ENCODE data around the gene CBX5.
"Not testable (repeated sequence)": the region's sequence is repeated elsewhere in the genome, so short reads cannot be mapped to it uniquely, and the experiment has no call there.

CBX5 gene

GRCh38 chr12:54287261-54288157 is 7.6 kb upstream of the CBX5 start:
- Histone ChIP-seq H3K4me1 (peaks cover 34 to 91% (median 72%) of the 10 kb centered on the region in 10 experiments), H3K27ac (peak overlapping the region in 9 of 11 experiments; percentile 11 to 79 (median 63); a peak in 15 of 22 replicates), H3K9ac (peak overlapping the region in 7 of 11 experiments; percentile 15 to 90 (median 26); a peak in 12 of 22 replicates), H3K36me3 (peaks cover 58 to 100% (median 91%) of the 10 kb centered on the region in 11 experiments), H3K4me2 (peak overlapping the region in 8 of 11 experiments; percentile 2 to 99 (median 97); a peak in 9 of 22 replicates), H3K9me3 (replicated peaks in 1 of 11) (no peaks in the 10 kb centered on the region), H3K27me3 (no peaks in the 10 kb centered on the region), H4K20me1 (peaks cover 59 to 100% (median 94%) of the 10 kb centered on the region in 11 experiments), H3K4me3 (no peak overlapping the region)
- no peak for TF ChIP-seq Cebpa-rat (IDR thresholded peaks at IDR 0.05)

GRCh38 chr12:54286042-54287030 is 6.4 kb upstream of the CBX5 start:
- H3K9me3 ChIP-seq (replicated peaks in 1 of 11): no peaks in the 10 kb centered on the region
- peaks cover 71 to 100% (median 94%) of the 10 kb centered on the region in 11 experiments for H4K20me1 ChIP-seq
- H3K4me2 ChIP-seq: peak overlapping the region; percentile 50 to 98 (median 97); a peak in 21 of 22 replicates

GRCh38 chr12:54285150-54286041 is 5.5 kb upstream of the CBX5 start:
- Histone ChIP-seq H3K4me3 (peak overlapping the region; percentile 24 to 88 (median 82); a peak in 18 of 20 replicates), H4K20me1 (peaks cover 75 to 95% (median 87%) of the 10 kb centered on the region in 11 experiments), H3K4me1 (peaks cover 34 to 80% (median 51%) of the 10 kb centered on the region in 10 experiments)

More at GRCh38 chr12:54286042-54287030, 6.4 kb upstream of the CBX5 start:
- Histone ChIP-seq H3K36me3 (peaks cover 70 to 100% (median 91%) of the 10 kb centered on the region in 11 experiments), H3K4me3 (peak overlapping the region in 7 of 10 experiments; percentile 36 to 83 (median 45); a peak in 13 of 20 replicates), H3K9ac (peak overlapping the region in 10 of 11 experiments; percentile 35 to 100 (median 52); a peak in 16 of 22 replicates), H3K27me3 (no peaks in the 10 kb centered on the region), H3K4me1 (peaks cover 34 to 86% (median 60%) of the 10 kb centered on the region in 10 experiments), H3K27ac (peak overlapping the region in 10 of 11 experiments; percentile 11 to 71 (median 40); a peak in 16 of 22 replicates)
- TF ChIP-seq Cebpa-rat (IDR thresholded peaks at IDR 0.05): no peak

GRCh38 chr12:54284070-54284780 is 4.3 kb upstream of the CBX5 start:
- H3K27me3 ChIP-seq; H3K9me3 ChIP-seq (replicated peaks in 1 of 11): not testable (repeated sequence)
- Histone ChIP-seq H3K36me3 (peaks cover 74 to 83% (median 80%) of the 10 kb centered on the region in 11 experiments), H3K4me2 (peak overlapping the region; percentile 90 to 98 (median 95)), H3K27ac (peak overlapping the region in 10 of 11 experiments; percentile 3 to 100 (median 96); a peak in 15 of 22 replicates), H3K9ac (peak overlapping the region; percentile 91 to 100 (median 98)), H4K20me1 (peaks cover 75 to 84% (median 80%) of the 10 kb centered on the region in 11 experiments), H3K4me3 (peak overlapping the region; percentile 62 to 88 (median 82)), H3K4me1 (peaks cover 27 to 68% (median 42%) of the 10 kb centered on the region in 10 experiments)

More at GRCh38 chr12:54285150-54286041, 5.5 kb upstream of the CBX5 start:
- Histone ChIP-seq H3K4me2 (peak overlapping the region; percentile 86 to 98 (median 97)), H3K9ac (peak overlapping the region; percentile 69 to 100 (median 95); a peak in 21 of 22 replicates), H3K27me3 (no peaks in the 10 kb centered on the region), H3K27ac (peak overlapping the region in 10 of 11 experiments; percentile 30 to 99 (median 42); a peak in 15 of 22 replicates), H3K36me3 (peaks cover 74 to 93% (median 85%) of the 10 kb centered on the region in 11 experiments), H3K9me3 (replicated peaks in 1 of 11) (no peaks in the 10 kb centered on the region)
- TF ChIP-seq Cebpa-rat (IDR thresholded peaks at IDR 0.05): no peak

GRCh38 chr12:54282949-54283593 is 3.1 kb upstream of the CBX5 start:
- peak overlapping the region; percentile 5 to 100 (median 96); a peak in 19 of 22 replicates for H3K27ac ChIP-seq
- H3K36me3 ChIP-seq: peaks cover 65 to 80% (median 71%) of the 10 kb centered on the region in 11 experiments
- H3K9ac ChIP-seq: peak overlapping the region; percentile 91 to 100 (median 98)
- H3K4me3 ChIP-seq: peak overlapping the region; percentile 62 to 88 (median 82)
- no peaks in the 10 kb centered on the region for H3K9me3 ChIP-seq (replicated peaks in 1 of 11)
- peaks cover 66 to 74% (median 70%) of the 10 kb centered on the region in 11 experiments for H4K20me1 ChIP-seq
- TF ChIP-seq Cebpa-rat (IDR thresholded peaks at IDR 0.05): no peak
- peaks cover 17 to 65% (median 35%) of the 10 kb centered on the region in 10 experiments for H3K4me1 ChIP-seq
- no peaks in the 10 kb centered on the region for H3K27me3 ChIP-seq
- H3K4me2 ChIP-seq: peak overlapping the region; percentile 90 to 98 (median 95)

- Histone ChIP-seq H3K27ac (peak overlapping the region; percentile 90 to 100 (median 97); a peak in 21 of 22 replicates), H4K20me1 (peaks cover 52 to 65% (median 58%) of the 10 kb centered on the region in 11 experiments), H3K36me3 (peaks cover 51 to 80% (median 62%) of the 10 kb centered on the region in 11 experiments), H3K9ac (peak overlapping the region; percentile 91 to 100 (median 98)), H3K4me3 (peak overlapping the region; percentile 62 to 88 (median 82)), H3K4me2 (peak overlapping the region; percentile 90 to 98 (median 95)), H3K4me1 (peaks cover 25 to 67% (median 42%) of the 10 kb centered on the region in 10 experiments)
- not testable (repeated sequence) for H3K27me3 ChIP-seq; H3K9me3 ChIP-seq (replicated peaks in 1 of 11)
These were observed 1.8 kb upstream of the CBX5 start for GRCh38 chr12:54281694-54282093.

- not testable (repeated sequence) for H3K9me3 ChIP-seq (replicated peaks in 1 of 11); H3K27me3 ChIP-seq
- Histone ChIP-seq H3K4me1 (peaks cover 29 to 67% (median 44%) of the 10 kb centered on the region in 10 experiments), H4K20me1 (peaks cover 47 to 61% (median 53%) of the 10 kb centered on the region in 11 experiments), H3K27ac (peak overlapping the region; percentile 90 to 100 (median 97)), H3K4me2 (peak overlapping the region; percentile 90 to 98 (median 95)), H3K4me3 (peak overlapping the region; percentile 62 to 88 (median 82)), H3K9ac (peak overlapping the region; percentile 91 to 100 (median 98)), H3K36me3 (peaks cover 46 to 80% (median 58%) of the 10 kb centered on the region in 11 experiments)
These were observed 1.3 kb upstream of the CBX5 start for GRCh38 chr12:54281261-54281638.
